NT2/D1 (cell line): Measurements from ENCODE around the gene CAMK1D.

Experiments used
- SUZ12 ChIP-seq: IDR thresholded peaks from 2 replicates; pipeline ENCODE4 v1.6.1; 2011; ENCODE audit not compliant: insufficient read length, insufficient read depth; ENCODE audit errors: extremely low read depth
- YY1 ChIP-seq: IDR thresholded peaks from 2 replicates; pipeline ENCODE4 v1.6.1; 2011; ENCODE audit not compliant: insufficient read length, insufficient read depth
- ZNF274 ChIP-seq: IDR thresholded peaks from 2 replicates; pipeline ENCODE4 v1.6.1; 2011; ENCODE audit warnings: mild to moderate bottlenecking, low read depth, low read length

- TF ChIP-seq SUZ12 (no peak), ZNF274 (no peak), YY1 (no peak)
Measured at GRCh38 chr10:12709521-12709963, 360.2 kb downstream of the CAMK1D start.
